Activated CD4-positive, alpha-beta T cell treated with anti-CD3 and anti-CD28 coated beads, Interleukin-2, amount 50 U/mL, for 24 hours (primary cell): Measurements from ENCODE around the gene RANBP3.
"Not testable (repeated sequence)": the region's sequence is repeated elsewhere in the genome, so short reads cannot be mapped to it uniquely, and the experiment has no call there.

Experiments used
- DNase-seq, 2 donors: peaks; one replicate each; pipeline ENCODE4 v3.0.0-alpha.2; 2020; ENCODE audit warnings: low read depth in 1 of 2, low spot score in 1 of 2

Gene RANBP3

DNA sequence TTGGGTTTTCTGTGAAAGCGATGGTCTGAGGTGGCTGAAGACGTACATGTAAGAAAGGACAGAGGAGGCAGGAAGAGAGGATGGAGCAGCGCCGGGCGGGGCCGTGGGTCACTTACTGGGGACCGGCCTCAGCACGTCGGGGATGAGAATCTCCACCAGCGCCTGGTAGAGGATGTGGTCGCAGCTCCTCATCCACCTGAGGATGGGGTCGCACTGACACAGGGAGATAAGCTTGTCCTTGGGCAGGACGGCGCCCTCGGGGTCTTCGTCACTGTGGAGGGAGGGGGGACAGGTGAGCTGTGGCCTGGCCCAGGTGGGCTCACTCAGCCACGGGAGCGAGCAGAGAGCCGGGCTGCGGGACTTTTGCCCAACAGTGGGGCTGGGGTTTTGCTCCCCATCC is 29.0 kb upstream of the RANBP3 start:
- no peak for DNase-seq

DNA sequence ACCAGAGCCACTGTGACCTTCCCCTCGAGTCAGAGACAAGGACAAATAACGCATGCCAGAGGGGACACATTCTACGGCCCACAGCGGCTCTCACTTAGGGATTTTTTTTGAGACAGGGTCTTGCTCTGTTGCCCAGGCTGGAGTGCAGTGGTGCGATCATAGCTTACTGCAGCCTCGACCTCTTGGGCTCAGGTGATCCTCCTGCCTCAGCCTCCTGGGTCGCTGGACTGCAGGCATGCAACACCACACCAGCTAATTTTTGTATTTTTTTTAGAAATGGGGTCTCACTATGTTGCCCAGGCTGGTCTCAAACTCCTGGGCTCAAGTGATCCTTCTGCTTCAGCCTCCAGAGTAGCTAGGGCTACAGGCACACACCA is 28.1 kb upstream of the RANBP3 start:
- DNase-seq, result not testable (repeated sequence)

DNA sequence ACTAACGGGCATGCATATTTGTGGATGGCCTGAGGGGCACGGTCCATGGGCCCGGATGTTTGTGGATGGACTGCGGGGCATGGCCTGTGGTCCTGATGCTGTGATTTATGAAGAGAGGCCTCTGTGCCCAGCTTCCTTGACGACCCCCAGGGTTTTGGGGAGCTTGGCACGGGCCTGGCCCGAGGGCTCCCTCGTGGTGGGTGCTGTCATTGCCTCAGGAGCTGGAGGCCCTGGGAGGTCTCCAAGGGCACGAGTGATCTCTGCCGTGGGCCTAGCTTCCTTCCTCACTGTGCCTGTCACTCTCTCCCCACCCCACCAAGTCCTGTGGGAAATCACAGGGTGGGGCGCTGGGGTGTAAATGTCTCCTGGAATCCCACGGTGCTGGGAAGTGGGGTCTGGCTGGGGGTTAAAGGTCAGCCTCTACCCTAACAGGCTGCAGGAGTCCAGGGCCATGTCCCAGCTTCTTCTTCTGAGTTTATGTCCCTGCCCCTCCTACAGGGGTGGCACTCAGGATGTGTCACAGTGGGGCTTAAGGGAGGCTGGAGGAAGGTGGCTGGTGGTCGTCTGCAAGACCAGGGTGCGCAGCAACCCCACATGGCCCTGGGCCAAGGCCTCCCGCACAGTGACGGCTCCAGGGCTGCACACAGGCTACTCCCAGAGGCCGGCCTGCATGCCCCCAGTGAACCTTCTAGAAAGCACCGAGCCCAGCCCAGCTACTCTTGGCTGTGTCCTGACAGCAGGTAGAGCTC is 27.6 kb upstream of the RANBP3 start:
- no peak for DNase-seq

DNA sequence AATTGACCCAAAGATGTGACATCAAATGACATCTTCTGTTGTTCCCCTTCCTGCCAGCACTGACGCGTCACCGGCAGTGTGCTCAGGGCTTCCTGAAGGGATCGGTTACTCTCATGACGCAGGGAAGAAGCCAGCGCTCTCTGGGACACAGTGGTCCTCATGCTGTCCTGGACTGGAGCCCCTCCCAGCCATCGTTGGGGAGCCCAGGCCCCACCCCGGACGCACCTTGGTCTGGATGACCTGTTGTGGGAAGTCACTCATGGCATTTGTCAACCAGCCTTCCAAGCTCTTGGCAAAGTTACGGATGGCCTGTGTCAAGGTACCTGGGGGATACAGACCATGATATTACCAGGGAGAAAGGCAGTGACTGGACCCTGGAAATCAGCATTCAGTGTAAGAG is 26.0 kb upstream of the RANBP3 start:
- DNase-seq, result no peak

DNA sequence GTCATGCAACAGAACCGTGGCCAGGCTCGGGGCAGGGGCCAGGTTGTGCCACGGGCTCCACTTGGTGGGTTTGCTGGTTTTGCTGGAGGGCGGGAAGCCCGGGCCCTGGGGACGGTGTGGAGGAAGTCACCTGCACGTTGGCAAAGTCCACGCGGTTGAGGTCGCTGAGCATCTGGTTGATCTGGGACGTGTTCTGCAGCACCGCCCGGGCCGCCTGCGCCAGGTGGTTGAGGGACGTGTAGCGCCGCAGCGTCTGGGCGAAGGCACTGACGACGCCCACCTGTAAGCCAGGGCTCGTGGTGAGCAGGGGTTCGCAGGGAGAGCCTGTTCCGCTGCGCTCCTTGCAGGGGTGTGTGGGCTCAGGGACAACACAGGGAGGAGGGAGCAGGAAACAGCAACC is 24.7 kb upstream of the RANBP3 start:
- DNase-seq, result no peak

DNA sequence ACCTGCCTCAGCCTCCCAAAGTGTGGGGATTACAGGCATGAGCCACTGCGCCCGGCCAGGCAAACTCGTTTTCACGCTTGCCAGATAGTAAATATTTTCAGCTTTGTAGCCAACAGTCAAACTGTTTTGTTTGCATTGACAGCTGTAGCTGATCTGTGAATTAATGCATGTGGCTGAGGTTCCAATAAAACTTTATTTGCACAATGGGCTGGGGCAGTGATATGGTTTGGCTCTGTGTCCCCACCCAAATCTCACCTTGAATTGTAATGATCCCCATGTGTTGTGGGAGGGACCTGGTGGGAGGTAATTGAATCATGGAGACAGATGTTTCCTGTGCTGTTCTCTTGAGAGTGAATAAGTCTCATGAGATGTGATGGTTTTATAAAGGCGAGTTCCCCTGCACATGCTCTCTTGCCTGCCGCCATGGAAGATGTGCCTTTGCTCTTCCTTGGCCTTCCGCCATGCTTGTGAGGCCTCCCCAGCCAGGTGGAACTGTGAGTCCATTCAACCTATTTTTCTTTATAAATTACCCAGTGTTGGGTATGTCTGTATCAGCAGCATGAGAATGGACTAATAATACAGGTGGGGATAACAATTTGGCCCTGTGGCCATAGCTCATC is 22.4 kb upstream of the RANBP3 start:
- DNase-seq, result no peak

DNA sequence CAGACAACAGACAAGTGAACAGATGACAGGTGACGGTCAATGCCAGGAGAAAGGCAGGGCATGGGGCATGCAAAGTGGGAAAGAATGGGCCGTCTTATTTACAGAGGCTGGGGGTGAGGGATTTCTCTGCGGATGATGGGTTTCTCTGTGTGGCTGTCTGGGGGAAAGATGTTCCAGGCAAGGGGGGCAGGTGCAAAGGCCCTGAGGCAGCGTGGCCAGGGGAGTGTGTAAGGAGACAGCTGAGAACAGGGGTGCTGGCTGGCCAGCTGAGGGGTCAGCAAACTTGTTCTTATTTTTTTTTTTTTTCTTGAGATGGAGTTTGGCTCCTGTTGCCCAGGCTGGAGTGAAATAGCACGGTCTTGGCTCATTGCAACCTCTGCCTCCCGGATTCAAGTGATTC is 21.8 kb upstream of the RANBP3 start:
- no peak for DNase-seq

DNA sequence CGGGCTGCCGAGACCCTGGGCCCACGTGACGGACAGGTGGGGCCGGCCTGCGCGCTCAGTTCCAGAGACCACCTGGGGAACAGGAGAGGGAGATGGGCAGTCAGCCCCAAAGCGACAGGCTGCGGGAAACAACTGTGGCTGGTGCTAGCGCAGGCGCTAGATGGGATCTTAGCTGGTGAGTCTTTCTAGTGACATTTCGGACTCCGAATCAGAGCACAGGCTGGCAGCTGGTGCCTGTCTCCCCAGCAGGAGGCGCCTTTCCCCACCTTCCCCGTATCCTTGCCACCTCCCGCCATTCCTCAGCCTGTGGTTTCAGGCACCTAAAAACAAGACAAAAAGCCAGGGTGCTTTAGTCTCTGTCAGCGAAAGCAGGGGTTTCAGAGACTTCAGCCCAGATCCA is 19.4 kb upstream of the RANBP3 start:
- no peak for DNase-seq

DNA sequence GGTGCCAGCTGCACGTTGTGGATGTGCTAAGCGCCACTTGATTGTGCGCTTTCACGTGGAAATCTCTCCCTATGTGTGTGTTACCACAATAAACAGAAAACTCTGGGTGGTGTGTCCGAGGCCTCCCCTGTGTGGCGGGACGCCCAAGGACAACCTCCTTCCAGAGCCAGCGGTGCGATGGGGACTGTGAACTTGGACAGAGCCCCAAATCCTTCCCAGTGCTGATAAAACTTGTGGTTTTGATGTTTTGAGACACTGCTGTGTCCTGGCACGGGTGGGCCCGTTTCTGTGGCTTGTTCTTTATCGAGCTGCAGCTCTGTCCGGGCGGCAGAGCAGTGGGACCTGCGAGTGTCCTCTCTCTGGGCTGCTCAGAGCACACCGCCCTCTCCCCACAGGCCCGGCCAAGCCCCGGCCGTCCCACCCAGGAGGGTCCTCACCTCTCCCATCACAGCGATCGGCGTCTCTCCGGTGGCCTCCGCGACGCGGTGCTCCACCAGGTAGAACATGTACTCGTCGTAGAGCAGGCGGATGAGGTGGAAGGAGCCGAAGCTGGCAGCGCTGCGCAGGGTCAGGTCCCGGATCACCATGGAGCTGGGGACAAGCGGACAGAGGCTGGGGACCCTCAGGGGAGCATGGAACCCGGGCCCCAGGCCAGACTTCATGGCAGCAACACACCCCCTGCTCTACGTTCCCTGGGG is 18.8 kb upstream of the RANBP3 start:
- no peak for DNase-seq

DNA sequence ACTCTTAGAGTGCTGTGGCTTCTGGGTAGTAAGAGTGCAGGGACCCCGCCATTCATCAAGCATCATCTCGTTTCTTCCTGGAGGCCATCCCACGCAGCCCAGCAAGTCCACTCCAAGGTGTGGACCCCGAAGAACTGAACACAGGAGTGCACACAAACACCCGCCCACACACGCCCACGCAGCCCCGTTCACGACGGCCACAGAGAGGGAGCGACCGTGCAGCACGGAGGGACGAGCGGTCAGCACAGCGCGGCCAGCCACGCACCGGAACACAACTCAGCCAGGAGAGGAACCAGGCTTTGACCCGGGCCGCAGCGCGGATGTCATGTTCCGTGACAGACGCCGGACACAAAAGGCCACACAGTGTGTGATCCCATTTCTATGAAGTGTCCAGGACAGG is 18.2 kb upstream of the RANBP3 start:
- no peak for DNase-seq

DNA sequence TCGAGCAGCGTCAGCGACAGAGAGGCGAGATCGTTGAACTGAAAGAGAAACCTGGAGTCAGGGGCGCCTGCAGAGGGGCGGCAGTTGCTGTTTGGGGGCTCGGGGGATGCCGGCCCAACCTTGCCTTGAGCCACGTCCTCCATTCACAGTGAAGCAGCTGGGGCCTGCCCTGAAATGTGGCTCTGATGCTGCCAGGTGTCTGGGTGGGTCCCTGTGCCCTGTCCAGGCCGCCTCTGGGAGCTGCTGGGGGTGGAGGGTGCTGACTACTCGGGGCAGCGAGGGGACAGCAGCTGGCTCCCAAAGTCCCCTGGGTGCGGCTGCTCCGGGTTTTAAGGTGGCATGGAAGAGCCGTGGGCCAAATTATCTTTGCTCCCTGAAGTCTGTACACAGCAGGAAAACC is 17.7 kb upstream of the RANBP3 start:
- DNase-seq, result no peak

DNA sequence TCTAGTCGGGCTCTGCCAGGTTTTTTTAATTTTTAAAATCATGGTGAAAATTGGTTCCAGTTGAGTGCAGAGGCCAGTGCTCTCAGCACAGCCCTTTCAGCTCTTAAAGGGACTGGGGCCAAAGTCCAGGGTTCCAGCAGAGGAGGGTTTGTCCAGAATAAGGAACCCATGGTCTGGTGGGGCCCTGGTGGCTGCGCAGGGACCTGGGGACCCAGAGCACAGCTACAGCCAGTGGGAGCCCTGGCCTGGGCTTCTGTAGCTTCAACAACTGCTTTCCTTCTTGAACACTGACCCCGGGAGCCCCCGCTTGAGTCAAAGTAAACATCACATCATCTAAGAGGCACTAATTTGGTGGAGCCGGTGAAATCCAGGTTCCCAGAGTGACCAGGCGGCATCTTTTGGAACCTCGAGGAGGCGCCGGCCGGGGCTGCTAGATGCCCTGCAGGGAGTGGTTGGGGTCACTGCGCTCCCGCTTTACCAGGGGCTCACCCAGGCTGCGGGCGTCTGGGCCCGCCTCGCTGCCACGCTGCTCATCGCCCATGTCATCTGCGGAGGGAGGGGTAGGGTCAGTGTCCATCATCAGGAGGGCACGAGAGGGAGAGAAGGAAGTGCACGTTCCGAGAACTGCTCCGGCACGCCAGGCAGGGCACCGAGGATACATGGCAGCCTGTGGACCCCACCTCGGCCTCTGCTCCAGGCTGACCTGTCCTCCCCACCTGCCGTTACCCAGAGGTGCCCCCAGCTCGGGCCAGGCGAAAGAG is 16.6 kb upstream of the RANBP3 start:
- no peak for DNase-seq

DNA sequence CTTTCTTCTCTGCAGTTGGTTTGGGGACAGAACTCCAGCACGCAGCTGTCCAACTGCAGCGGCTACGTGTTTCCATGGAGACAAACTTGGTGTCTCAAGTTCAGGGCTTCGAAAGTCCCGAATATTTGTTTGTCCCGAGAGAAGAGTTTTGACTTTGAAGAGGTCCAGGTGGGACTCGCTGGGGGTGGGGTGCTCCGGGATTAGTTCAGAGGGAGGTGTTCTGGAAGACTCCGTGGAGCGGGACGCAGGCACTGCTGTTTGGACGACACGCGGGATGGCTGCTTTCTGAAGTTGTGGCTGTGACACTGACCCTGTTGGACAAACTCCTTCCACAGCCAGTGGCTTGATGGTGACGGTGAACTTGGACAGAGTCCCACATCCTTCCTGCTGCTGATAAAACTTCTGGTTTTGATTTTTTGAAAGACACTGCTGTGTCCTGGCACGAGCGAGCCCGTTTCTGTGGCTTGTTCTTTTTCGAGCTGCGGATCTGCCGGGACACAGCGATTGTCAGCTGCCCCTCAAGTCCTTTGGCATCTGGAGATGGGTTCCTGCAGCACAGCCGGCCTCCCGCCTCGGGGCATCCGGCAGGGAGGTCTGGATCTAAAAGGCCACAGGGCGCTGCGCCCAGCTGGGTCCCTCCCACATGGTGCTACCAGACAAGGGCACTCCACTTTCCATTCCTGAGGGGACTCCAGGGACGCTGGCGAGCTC is 15.9 kb upstream of the RANBP3 start:
- DNase-seq, result no peak

DNA sequence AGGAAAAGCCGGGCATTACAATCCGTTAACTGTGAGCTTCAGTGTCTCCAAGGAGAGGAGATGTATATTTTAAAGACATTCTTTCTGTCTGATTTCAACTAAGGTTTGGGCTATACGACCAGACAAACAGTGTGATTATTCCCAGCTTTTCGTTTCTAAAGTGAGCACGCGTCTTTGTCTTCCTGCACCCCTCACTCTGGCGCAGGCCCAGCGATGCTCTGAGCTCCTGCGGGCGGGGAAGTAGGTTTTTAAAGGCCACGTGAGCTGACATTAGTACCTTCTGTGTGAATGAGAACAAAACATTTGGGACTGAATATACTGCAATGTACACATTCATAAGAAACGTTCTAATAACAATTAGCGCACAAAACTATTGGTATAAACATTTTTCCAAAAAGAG is 15.3 kb upstream of the RANBP3 start:
- DNase-seq, result no peak

DNA sequence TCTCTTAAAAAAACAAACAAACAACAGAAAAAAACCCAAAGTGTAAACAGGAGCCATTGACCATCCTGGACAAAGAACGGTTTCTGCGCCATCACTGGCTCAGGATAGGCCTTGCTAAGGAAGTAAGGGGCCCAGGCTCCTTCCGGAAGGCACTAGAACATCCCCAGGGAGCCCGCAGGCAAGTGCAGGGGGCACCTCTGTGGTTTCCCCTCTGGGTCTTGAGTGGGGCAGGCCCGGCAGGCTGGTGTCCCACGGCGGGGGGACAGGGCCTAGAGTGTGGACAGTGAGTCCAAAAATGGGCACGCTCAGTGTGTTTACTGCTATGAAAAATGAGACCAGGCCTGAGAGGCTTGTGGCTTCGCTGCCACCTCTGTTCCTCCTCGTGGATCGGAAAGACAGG is 14.8 kb upstream of the RANBP3 start:
- DNase-seq, result no peak

DNA sequence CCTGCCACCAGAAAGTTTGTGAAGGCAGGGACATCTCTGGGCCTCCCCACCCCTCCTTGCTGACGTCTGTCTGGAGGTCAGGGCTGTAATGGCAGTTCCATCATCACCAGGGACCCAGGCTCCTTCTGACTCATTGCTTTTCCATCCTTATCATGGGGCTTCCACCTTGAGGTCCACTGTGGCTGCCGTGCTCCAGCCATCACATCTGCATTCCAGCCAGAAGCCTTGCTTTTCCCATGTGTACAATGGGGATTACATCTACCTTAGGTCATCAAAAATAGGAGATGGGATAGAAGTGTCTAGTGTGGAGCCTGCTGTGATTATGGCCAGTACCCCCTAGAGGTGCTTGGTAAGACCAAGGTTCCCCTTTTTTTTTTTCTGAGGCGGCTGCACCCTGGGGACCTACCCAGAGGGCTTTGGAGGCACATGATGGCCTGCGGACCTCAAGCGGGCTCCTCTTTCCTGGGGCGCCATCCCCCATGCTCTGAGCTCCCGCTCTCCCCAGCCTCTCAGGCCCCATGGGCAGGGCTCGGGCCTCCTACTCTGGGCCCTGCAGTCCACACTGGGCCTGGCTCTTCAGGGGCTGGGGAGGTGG is 13.4 kb upstream of the RANBP3 start:
- no peak for DNase-seq

DNA sequence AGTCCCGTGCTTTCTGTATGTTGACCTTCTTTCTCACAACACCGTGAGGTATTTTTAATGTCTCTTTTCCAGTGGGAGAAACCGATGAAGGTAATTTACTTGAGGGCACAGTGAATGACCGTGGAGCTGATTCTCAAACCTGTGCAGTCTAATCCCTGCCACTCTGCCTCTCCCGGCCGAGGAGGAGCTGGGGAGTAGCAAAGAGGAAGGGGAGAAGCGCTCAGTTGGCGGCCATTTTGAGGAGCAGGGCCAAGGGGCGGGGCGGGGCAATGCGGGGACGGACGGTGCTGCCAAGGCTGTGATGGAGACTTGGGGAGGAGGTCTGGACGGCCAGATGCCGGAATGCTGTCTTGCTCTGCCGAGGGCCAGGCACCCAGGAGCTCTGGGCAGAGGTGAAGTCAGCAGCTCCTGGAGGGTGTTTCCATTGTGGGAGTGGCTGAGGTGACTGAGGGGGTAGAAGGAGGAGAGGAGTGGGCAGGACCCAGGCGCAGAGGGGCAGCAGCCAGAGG is 12.4 kb upstream of the RANBP3 start:
- DNase-seq, result no peak

DNA sequence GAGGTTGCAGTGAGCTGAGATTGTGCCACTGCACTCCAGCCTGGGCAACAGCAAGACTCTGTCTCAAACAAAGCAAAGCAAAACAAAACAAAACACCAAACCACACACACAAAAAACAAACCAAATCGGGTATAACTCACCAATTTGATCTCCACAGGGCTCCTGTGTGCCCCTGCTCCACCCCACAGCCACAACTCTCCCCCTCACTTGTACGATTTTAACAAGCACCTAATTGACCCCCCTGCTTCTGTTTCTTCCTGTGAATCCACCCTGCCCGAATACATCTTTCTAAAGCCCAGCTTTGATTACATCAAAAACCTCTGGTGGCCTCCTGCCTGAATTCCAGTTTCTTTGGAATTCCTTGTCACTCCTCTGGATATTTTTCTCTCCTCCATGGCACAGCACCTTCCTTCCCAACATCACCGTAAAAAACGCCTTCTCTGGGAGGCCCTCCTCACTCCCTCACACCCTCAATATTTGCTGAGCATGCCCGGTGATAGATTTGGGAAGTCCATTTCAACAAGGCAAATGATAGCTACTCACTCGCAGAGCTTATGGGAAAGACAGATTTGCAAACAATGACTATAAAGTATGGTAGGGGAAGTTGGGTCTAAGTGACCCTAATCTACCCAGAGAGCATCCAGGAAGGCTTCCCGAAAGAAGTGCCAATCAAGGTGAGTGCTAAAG is 11.6 kb upstream of the RANBP3 start:
- no peak for DNase-seq

DNA sequence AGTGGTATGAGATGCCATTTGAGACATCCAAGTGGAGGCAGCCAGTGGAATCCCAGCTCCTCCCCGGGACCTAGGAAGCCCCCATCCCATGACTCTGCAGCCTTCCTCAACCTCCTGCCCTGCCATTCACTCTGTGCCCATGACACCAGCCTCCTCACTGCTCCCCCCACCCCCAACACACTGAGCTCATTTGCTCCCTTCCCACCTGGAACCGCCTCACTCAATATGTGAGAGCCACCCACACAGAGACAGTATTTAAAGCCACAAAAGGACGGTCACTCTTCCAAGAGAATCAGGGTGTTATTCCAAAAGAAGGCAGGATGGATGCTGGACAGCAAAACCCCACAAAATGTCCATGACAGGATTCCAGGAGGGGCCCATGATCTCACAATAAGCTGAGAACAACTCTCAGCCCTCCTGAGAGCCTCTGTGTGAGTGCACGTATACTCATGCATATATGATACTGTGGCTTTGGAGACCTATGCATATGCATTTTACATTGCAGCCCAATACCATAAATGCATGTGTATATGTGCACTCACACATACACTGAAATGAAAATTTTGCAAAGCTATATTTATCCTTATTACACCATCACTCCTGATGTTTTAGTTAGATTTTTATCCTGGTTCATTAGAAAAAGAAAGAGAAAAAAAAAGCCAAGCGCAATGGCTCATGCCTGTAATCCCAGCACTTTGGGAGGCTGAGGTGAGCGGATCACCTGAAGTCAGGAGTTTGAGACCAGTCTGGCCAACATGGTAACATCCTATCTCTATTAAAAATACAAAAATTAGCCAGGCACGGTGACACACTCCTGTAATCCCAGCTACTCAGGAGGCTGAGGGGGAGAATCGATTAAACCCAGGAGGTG is 10.8 kb upstream of the RANBP3 start:
- DNase-seq, result no peak
